HG03342 (cell line): ENCODE measurements around the gene ANKFY1.
"Not testable (repeated sequence)": the region's sequence is repeated elsewhere in the genome, so short reads cannot be mapped to it uniquely, and the experiment has no call there.

Experiments used
- ATAC-seq: cut with Tn5 transposase; IDR thresholded peaks from one replicate; pipeline ENCODE4 v1.9.1; 2021; ENCODE audit warnings: mild to moderate bottlenecking, moderate library complexity; ENCODE audit not compliant: unreplicated experiment

ANKFY1 gene

GRCh38 chr17:4161192-4161966 lies 102.4 kb downstream of the ANKFY1 start:
- no peak for ATAC-seq

- no peak for ATAC-seq
These were observed 103.4 kb downstream of the ANKFY1 start for GRCh38 chr17:4160294-4160859.

GRCh38 chr17:4159761-4160160 lies 104.0 kb downstream of the ANKFY1 start:
- no peak for ATAC-seq

GRCh38 chr17:4157618-4158333 lies 106.0 kb downstream of the ANKFY1 start:
- no peak for ATAC-seq

GRCh38 chr17:4156750-4157381 lies 106.9 kb downstream of the ANKFY1 start:
- no peak for ATAC-seq

- ATAC-seq: no peak
These were observed 107.7 kb downstream of the ANKFY1 start for GRCh38 chr17:4155980-4156620.

- ATAC-seq: no peak
These were observed 109.6 kb downstream of the ANKFY1 start for GRCh38 chr17:4154201-4154600.

- no peak for ATAC-seq
These were observed 111.3 kb downstream of the ANKFY1 start for GRCh38 chr17:4152471-4152870.

GRCh38 chr17:4150096-4150495 lies 113.7 kb downstream of the ANKFY1 start:
- ATAC-seq: no peak

- ATAC-seq: no peak
These were observed 115.0 kb downstream of the ANKFY1 start for GRCh38 chr17:4148611-4149308.

GRCh38 chr17:4147751-4148310 lies 115.9 kb downstream of the ANKFY1 start:
- ATAC-seq: no peak

GRCh38 chr17:4146641-4147040 lies 117.1 kb downstream of the ANKFY1 start:
- no peak for ATAC-seq

- ATAC-seq: no peak
These were observed 119.4 kb downstream of the ANKFY1 start for GRCh38 chr17:4144422-4144747.

GRCh38 chr17:4143563-4144421 lies 120.0 kb downstream of the ANKFY1 start:
- ATAC-seq: peak; percentile 59

GRCh38 chr17:4142107-4142900 lies 121.5 kb downstream of the ANKFY1 start:
- ATAC-seq: peak; percentile 5

GRCh38 chr17:4140125-4140524 lies 123.7 kb downstream of the ANKFY1 start:
- ATAC-seq: no peak

- ATAC-seq: not testable (repeated sequence)
These were observed 124.8 kb downstream of the ANKFY1 start for GRCh38 chr17:4138906-4139526.

GRCh38 chr17:4136373-4136772 lies 127.4 kb downstream of the ANKFY1 start:
- ATAC-seq: no peak
